ENCODE data around the gene TTLL11.

The TTLL11 gene

GRCh38 chr9:121811140-121811539 lies 282.0 kb downstream of the TTLL11 start:
- CTCF ChIA-PET: no interaction called here

DNA sequence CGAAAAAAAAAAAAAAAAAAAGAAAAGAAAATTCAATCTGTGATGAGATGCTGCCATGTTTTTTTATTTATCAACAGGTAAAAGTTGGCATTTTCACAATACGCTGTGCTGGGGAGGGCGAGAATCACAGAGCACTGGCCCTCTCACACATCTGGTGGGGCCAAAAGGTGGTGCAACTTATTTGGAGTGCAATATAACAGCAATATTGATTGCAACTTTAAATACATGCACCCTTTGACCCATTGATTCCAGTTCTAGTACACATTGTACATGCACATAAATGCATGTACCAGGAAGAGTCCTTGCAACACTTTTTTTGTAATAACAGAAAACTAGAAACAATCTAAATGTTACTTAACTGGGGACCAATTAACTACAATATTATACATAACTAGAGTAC lies 282.6 kb downstream of the TTLL11 start:
- TF ChIP-seq, protein P1, sequence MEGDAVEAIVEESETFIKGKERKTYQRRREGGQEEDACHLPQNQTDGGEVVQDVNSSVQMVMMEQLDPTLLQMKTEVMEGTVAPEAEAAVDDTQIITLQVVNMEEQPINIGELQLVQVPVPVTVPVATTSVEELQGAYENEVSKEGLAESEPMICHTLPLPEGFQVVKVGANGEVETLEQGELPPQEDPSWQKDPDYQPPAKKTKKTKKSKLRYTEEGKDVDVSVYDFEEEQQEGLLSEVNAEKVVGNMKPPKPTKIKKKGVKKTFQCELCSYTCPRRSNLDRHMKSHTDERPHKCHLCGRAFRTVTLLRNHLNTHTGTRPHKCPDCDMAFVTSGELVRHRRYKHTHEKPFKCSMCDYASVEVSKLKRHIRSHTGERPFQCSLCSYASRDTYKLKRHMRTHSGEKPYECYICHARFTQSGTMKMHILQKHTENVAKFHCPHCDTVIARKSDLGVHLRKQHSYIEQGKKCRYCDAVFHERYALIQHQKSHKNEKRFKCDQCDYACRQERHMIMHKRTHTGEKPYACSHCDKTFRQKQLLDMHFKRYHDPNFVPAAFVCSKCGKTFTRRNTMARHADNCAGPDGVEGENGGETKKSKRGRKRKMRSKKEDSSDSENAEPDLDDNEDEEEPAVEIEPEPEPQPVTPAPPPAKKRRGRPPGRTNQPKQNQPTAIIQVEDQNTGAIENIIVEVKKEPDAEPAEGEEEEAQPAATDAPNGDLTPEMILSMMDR (IDR thresholded peaks at IDR 0.05; ENCODE audit: control extremely low read depth, extremely low read depth, low read depth, missing control alignments): no peak
- ChIA-PET CTCF (no interaction called here), POLR2A (no interaction called here)
- DNase-seq (ENCODE audit: extremely low spot score): no peak

More at GRCh38 chr9:121811140-121811539, 282.0 kb downstream of the TTLL11 start:
- TF ChIP-seq, protein P1 (IDR thresholded peaks at IDR 0.05; ENCODE audit: control extremely low read depth, extremely low read depth, low read depth, missing control alignments): no peak
- DNase-seq (ENCODE audit: extremely low spot score): no peak
- POLR2A ChIA-PET: no interaction called here

DNA sequence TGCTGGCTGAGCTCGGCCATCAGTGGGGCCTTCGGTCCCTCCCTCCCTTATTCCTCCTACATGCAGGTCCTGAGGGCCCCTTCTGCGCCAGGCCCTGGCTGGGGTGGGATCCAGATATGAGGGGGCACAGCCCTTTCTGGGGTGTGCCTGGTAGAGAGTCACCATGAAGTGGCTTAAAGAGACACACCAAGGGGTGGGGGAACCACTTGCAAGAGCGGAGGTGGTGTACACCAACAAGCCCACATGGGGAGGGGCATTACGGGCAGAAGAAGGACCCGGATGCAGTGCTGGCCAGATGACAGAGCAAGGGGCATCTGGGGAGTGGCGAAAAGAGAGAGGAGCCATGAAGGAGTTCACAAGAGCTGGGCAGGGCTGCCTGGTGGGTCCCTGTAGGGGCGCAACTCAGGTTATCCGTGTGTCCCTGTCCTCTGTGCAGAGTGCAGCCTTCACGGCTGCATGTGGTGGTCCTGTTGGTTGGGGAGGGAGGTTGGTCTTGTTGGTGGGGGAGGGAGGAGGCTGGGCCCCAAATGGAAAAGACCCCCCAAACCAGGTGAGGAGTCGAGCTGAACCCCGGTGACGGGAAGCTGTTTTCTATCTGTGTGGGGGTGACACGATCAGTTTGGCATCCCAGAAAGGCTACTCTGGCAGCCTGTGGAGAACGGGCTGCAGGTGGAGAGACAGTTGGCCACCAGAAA lies 283.6 kb downstream of the TTLL11 start:
- ChIA-PET POLR2A (no interaction called here), CTCF (no interaction called here)
- TF ChIP-seq, protein P1 (IDR thresholded peaks at IDR 0.05; ENCODE audit: control extremely low read depth, extremely low read depth, low read depth, missing control alignments): no peak
- DNase-seq (ENCODE audit: extremely low spot score): no peak

DNA sequence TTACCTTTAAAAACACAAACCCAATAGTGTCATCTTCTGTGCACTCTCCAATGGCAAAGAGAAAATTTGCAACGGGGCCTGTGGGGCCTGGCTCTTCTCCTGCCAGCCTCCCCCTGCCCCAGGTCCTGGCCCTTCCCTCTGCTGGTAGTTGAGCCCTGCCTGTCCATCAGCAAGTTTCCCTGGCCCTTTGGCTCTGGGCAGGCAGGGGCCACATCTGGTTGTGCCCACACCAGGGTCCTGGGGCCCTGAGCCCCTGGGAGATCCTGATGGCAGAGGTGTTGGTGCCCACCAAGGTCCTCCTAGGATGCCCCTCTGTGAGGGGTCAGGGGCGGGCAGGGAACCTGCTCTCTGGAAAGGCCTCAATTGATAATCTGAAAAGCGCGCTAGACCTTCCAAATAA lies 284.3 kb downstream of the TTLL11 start:
- ChIA-PET CTCF (no interaction called here), POLR2A (no interaction called here)
- DNase-seq (ENCODE audit: extremely low spot score): no peak
- TF ChIP-seq, protein P1 (IDR thresholded peaks at IDR 0.05; ENCODE audit: control extremely low read depth, extremely low read depth, low read depth, missing control alignments): no peak

- POLR2A ChIA-PET: no interaction called here
- DNase-seq (ENCODE audit: extremely low spot score): no peak
- CTCF ChIA-PET: no interaction called here
- TF ChIP-seq, protein P1 (IDR thresholded peaks at IDR 0.05; ENCODE audit: control extremely low read depth, extremely low read depth, low read depth, missing control alignments): no peak
These were observed 285.3 kb downstream of the TTLL11 start for GRCh38 chr9:121807823-121808278.

DNA sequence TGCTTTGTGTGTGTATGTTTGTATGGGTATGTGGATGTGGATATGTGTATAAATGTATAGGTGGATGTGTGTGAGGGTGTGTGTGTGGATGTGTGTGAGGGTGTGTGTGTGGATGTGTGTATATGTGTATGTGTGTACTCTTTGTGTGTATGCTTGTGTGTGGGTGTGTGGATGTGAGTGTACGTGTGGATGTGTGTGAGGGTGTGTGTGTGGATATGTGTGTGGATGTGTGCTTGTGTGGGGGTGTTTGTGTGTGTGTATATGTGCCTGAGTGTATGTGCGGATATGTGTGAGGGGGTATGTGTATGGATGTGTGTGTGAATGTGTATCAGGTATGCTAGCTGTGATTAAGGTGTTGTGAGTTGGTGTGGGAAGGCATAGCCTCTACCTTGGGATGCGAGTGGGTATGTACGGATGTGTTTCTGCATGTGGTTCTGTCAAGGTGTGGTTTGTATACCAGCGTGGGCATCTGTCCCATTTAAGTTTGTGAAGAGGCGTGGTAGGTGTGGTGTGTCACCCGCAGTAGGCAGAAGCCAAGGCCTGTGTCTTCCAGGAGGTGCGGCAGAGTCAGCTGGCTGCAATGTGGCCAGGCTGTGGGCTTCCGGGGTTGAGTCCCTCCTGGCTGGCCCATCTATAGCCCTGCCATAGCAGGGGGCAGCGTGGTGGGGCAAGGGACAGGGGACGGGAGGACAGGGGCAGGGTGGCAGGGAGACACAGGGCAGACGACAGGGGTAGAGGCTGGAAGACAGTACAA lies 285.9 kb downstream of the TTLL11 start:
- CTCF ChIA-PET: no interaction called here
- POLR2A ChIA-PET: no interaction called here
- TF ChIP-seq, protein P1 (IDR thresholded peaks at IDR 0.05; ENCODE audit: control extremely low read depth, extremely low read depth, low read depth, missing control alignments): no peak
- DNase-seq (ENCODE audit: extremely low spot score): no peak

Measured in GM10248 (cell line).